GM19395 (cell line): Measurements from ENCODE around the gene CC2D1A.

ENCODE experiments used
- ATAC-seq: cut with Tn5 transposase; IDR thresholded peaks from one replicate; pipeline ENCODE4 v1.9.1; 2021; ENCODE audit warnings: mild to moderate bottlenecking, moderate library complexity; ENCODE audit not compliant: unreplicated experiment

CC2D1A gene

GRCh38 chr19:13905634-13906520, at the start of gene CC2D1A, which contains the start of gene BRME1:
CC2D1A (plus strand) TSS chr19:13906201; CDS start chr19:13906442, 241 bp downstream.
BRME1 (minus strand) TSS chr19:13906117; CDS start chr19:13904892, 1,225 bp downstream.
- ATAC-seq, result peak; percentile 80

GRCh38 chr19:13856497-13856896, 49.5 kb upstream of the CC2D1A start:
- ATAC-seq, result no peak

GRCh38 chr19:13859361-13859880, 46.6 kb upstream of the CC2D1A start:
- ATAC-seq, result no peak

GRCh38 chr19:13860679-13861391, 45.2 kb upstream of the CC2D1A start:
- ATAC-seq, result no peak

- ATAC-seq, result peak; percentile 40
Measured at GRCh38 chr19:13861392-13861713, 44.6 kb upstream of the CC2D1A start.

- ATAC-seq, result peak; percentile 83
Measured at GRCh38 chr19:13861714-13862531, 44.1 kb upstream of the CC2D1A start.

- ATAC-seq, result no peak
Measured at GRCh38 chr19:13864046-13864666, 41.8 kb upstream of the CC2D1A start.

GRCh38 chr19:13864667-13865570, 41.1 kb upstream of the CC2D1A start:
- no peak for ATAC-seq

- no peak for ATAC-seq
Measured at GRCh38 chr19:13865571-13866462, 40.2 kb upstream of the CC2D1A start.

- no peak for ATAC-seq
Measured at GRCh38 chr19:13866463-13867046, 39.4 kb upstream of the CC2D1A start.

- no peak for ATAC-seq
Measured at GRCh38 chr19:13868663-13869062, 37.3 kb upstream of the CC2D1A start.

GRCh38 chr19:13869281-13869680, 36.7 kb upstream of the CC2D1A start:
- ATAC-seq, result no peak

- no peak for ATAC-seq
Measured at GRCh38 chr19:13870873-13871272, 35.1 kb upstream of the CC2D1A start.

GRCh38 chr19:13872339-13872694, 33.7 kb upstream of the CC2D1A start:
- ATAC-seq, result no peak

- ATAC-seq, result no peak
Measured at GRCh38 chr19:13872695-13873389, 33.2 kb upstream of the CC2D1A start.

GRCh38 chr19:13873834-13874515, 32.0 kb upstream of the CC2D1A start:
- ATAC-seq, result no peak

- ATAC-seq, result no peak
Measured at GRCh38 chr19:13875824-13876223, 30.2 kb upstream of the CC2D1A start.
